Mammary epithelial cell (primary cell): Measurements from ENCODE around the gene CA10.

Experiments
- CTCF ChIP-seq, 2 donors: IDR thresholded peaks in 1 of 2; conservative IDR thresholded peaks in 1 of 2; 2 replicates each; pipeline ENCODE4 v1.5.1; 2011 to 2012; ENCODE audit warnings: inconsistent platforms in 2 of 2, low read length in 2 of 2, mild to moderate bottlenecking in 2 of 2, control low read depth in 1 of 2, low read depth in 1 of 2; ENCODE audit not compliant: insufficient read depth in 1 of 2; ENCODE audit errors: extremely low read depth in 1 of 2
- EZH2 ChIP-seq: IDR thresholded peaks from 2 replicates; pipeline ENCODE4 v1.6.1; 2012; ENCODE audit warnings: low read length, inconsistent platforms, borderline replicate concordance

DNA sequence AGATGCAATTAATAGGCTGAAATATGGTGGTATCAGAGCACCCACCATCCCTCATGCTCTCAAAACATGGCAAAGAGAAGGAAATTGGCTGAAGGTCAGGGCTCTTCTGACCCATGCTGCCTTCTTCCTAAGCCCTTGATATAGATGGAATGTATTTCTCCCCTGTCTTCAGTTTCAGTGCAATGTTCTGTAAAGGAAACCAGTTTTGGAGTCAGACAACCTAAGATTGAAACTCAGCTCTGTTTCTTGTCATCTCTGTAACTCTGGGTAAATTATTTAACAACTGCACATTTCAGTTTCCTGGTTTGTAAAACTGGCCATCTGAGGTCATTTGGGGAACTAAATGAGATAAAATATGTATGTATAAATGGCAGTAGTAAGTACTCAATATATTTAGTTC, 243.9 kb downstream of the CA10 start:
- TF ChIP-seq EZH2, result no peak
- TF ChIP-seq CTCF (conservative IDR thresholded peaks at IDR 0.05 in 1 of 2, IDR thresholded peaks at IDR 0.05 in 1 of 2; ENCODE audit: extremely low read depth in 1 of 2, insufficient read depth in 1 of 2, low read depth in 1 of 2, low read length in 2 of 2), result no peak
